Mucosa of stomach (tissue), 1 donor: ENCODE data around the gene FHL5.

ENCODE experiments used
- H3K27me3 ChIP-seq: one replicate; pipeline ENCODE4 v1.7.0; 2013; ENCODE audit warnings: mild to moderate bottlenecking, low read length; ENCODE audit not compliant: control insufficient read depth, insufficient read depth
- H3K36me3 ChIP-seq: one replicate; pipeline ENCODE4 v1.7.0; 2013; ENCODE audit warnings: low read length; ENCODE audit not compliant: control insufficient read depth, insufficient read depth
- H3K4me1 ChIP-seq: one replicate; pipeline ENCODE4 v1.7.0; 2013; ENCODE audit warnings: mild to moderate bottlenecking, low read length; ENCODE audit not compliant: control insufficient read depth, insufficient read depth
- H3K4me3 ChIP-seq: one replicate; pipeline ENCODE4 v1.7.0; 2013; ENCODE audit warnings: low read length
- H3K9ac ChIP-seq: one replicate; pipeline ENCODE4 v1.7.0; 2013; ENCODE audit warnings: mild to moderate bottlenecking, low read length, moderate library complexity
- H3K9me3 ChIP-seq: one replicate; pipeline ENCODE4 v1.7.0; 2013; ENCODE audit warnings: mild to moderate bottlenecking, low read length, moderate library complexity; ENCODE audit not compliant: control insufficient read depth
- donor health status: Pancreatic carcinoma.

The FHL5 gene

GRCh38 chr6:96656567-96656966, 93.6 kb downstream of the FHL5 start:
- Histone ChIP-seq H3K36me3 (no peaks in the 10 kb centered on the region), H3K4me1 (no peaks in the 10 kb centered on the region), H3K27me3 (no peaks in the 10 kb centered on the region), H3K9ac (no peak overlapping the region), H3K9me3 (no peaks in the 10 kb centered on the region), H3K4me3 (no peak overlapping the region)

- Histone ChIP-seq H3K4me3 (no peak overlapping the region), H3K27me3 (no peaks in the 10 kb centered on the region), H3K4me1 (no peaks in the 10 kb centered on the region), H3K9ac (no peak overlapping the region), H3K9me3 (no peaks in the 10 kb centered on the region), H3K36me3 (no peaks in the 10 kb centered on the region)
Measured at GRCh38 chr6:96657344-96657743, 94.4 kb downstream of the FHL5 start.

GRCh38 chr6:96659084-96659845, 96.3 kb downstream of the FHL5 start:
- H3K9ac ChIP-seq = no peak overlapping the region
- no peak overlapping the region for H3K4me3 ChIP-seq
- no peaks in the 10 kb centered on the region for H3K9me3 ChIP-seq
- H3K27me3 ChIP-seq = no peaks in the 10 kb centered on the region
- no peaks in the 10 kb centered on the region for H3K4me1 ChIP-seq
- H3K36me3 ChIP-seq = no peaks in the 10 kb centered on the region
